HG02840 (cell line): ENCODE results near the gene BRSK2.

ENCODE experiments used
- ATAC-seq: cut with Tn5 transposase; IDR thresholded peaks from one replicate; pipeline ENCODE4 v1.9.1; 2021; ENCODE audit warnings: mild to moderate bottlenecking, moderate library complexity, moderate number of reproducible peaks; ENCODE audit not compliant: unreplicated experiment, low FRiP score

Gene BRSK2

DNA sequence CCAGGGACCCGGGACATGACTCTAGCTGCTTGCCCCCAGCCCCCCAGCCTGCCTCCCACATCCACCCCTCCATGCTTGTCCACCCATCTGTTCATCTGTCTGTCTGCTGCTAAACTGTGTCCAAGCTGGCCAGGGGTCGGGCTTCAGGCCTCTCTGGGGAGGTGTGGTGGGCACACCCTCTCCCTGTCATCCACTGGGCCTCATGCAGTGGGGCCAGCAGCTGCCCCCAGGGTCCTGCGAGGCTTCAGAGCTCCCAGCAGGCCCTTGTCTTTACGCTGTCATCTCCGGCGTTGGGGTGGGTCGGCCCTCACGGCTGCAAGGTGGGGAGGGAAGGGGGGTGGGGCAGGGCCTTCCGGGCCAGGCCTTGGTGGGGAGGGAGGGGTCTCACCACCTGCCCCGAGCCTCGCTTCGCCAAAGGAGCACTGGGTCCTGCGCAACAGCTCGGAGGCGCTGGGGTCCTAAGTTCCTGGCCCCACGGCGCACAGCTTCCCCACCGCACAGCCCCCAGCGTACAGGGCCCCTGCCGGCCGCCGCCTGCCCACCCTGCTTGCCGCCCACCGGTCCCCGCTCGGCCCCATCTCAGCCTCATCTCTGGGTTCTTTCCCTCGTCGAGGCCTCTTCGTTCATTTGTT is 70.1 kb downstream of the BRSK2 start:
- ATAC-seq, result no peak

DNA sequence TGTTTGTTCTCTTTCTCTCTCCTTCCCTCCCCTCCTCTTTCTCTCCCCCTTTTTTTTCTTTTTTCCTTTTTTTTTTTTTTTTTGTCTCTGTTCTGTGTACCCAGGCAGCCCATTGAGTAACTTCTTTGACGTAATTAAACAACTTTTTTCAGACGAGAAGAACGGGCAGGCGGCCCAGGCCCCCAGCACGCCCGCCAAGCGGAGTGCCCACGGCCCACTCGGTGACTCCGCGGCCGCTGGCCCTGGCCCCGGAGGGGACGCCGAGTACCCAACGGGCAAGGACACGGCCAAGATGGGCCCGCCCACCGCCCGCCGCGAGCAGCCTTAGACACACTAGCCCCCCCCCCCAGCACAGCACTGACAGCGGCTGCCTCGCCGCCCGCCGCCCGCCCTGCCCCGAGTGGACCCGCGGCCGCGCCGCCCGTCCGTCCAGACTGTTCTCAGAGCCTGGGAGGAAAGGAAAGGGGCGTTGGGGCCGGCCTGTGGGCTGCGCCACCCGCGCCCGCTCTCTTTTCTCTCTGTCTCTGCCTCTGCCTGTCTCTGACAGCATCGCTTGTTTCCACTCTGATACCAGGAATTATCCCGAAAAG is 70.8 kb downstream of the BRSK2 start:
- ATAC-seq, result no peak

DNA sequence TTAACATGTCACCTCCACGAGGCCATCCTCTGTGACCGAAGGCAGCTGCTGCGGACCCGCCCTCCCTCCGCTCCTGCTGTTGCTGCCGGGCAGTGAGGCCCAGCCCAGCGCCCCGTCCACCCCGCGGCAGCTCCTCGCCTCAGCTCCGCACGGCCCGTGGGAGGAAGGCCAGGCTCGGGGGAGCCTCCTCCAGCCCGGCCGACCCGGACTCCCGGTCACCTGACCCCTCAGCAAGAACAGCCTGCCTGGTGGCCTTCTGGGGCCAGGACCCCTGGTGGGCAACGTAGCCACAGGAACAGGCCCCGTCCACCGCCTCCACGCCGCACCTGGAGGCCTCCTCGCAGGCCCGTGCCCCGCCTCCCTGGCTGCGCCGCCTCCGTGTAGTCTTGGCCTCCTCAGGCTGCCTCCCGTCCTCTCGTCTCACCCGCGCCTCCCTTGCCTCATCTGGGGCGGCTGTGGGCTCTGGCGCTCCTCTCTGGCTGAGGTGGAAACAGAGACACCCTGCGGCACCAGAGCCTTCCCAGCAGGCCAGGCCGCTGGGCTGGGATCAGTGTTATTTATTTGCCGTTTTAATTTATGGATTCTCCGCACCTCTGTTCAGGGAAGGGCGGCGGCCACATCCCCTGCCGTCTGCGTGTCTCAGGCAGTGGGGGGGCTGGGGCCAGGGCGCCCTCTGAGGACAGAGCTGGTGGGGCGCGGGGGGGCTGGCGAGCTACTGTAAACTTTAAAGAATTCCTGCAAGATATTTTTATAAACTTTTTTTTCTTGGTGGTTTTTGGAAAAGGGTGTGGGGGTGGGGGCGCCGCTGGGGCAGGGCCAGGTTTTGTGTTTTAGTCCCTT is 71.5 kb downstream of the BRSK2 start:
- no peak for ATAC-seq

DNA sequence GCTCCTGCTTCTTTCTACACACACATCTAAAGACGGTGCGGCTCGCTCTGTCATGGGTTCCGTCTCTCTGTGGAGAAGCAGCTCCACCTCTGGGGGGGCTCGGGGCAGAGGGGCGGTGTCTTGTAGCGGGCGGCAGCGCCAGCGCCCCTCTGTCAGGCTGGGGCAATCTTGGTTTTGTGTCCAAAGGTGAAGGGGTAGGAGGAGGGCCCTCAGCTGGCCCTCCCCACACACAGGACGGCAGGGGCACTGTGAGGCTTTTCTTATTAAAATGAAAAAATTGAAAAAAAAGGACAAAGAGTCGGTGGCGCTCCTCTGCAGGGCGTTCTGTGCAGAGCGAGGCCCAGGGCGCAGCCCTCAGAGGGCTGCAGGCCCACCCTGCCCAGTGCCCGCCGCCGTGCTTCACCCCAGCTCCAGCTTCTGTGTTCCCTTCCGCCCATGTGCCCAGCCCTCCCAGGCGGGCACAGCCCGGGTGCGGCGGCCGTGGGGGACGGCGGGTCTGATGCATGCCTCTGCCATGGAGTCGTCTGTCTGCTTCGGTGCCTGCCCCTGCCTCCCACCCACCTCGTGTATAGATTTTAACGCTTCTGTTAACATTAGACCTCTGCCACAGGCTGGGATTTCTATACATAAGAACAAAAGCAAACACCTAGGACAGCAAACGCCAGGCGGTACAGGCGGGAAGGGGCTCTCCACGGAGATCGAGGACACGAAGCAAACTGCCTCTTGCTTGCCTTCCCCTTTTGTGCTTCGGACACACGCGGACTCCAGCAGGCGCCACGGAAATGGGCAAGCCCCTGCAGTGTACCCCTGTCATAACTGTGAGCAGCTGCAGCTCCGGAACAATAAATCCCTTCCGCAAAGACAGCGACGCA is 72.3 kb downstream of the BRSK2 start:
- no peak for ATAC-seq

DNA sequence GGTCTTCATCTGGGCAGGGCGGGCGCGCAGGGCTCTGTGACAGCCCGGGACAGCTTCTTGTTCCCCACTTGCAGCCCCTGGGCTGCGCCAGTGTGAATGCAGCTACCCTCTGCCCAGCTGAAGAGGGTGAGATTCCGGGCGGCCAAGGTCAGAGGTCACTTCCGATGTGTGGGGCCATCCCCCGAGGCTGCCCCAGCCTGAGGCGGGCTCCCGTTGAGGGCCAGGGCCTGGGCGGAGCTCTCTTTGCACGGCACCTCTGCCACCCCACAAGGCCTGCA is 72.9 kb downstream of the BRSK2 start:
- no peak for ATAC-seq

DNA sequence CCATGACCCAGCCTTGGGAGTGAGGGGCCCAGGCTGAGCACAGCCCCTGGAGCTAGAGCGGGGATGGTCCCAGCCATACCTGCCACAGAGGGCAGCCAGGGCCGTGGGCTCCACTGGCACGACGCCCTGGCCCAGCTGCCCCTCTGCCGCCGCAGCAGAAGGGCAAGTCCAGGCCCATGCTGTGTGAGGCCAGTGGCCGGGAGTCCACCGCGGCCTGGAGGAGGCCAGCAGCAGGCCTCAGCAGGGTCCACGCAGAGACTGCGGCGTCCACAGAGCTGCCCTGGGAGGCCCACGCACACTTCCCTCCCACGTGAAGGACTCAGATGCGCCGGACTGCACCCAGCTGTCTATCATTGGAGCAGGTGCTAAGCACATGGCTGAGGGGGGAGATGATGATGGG is 73.3 kb downstream of the BRSK2 start:
- no peak for ATAC-seq

DNA sequence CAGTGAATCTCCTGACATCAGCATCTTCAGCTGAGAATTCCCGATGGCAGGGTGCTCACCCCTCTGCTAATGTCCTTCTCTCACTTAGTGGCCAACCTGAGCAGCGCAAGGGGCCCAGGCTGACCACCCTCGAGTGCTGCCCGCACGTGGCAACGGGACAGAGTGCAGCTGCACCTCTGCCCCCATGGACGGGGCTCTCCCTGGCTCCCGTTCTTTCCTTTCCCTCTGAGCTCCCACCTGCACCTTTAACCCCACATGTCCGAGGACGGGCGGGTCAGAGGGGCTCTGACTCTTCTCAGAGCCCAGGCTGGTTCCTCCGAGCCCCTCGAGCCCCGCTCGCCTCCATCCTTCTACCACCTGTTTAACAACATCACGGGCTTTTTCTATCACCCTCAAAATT is 77.0 kb downstream of the BRSK2 start:
- no peak for ATAC-seq

DNA sequence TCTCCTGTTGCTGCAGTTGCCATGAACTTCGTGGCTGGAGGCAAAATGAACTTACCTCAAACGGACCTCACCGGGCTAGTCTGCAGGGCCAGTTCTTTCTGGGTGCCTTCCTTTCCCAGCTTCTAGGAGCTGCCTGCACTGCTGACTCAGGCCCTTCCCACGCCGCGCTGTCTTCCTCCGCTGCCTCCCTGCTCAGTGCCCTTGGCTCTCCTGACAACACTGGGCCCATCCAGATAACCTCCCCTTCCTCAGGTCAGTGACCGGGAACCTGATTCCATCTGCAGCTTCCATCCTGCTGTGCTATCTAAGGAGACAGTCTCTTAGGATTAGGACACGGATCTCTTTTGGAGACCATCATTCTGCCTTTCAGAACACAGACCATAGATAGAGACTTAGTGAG is 77.5 kb downstream of the BRSK2 start:
- no peak for ATAC-seq

DNA sequence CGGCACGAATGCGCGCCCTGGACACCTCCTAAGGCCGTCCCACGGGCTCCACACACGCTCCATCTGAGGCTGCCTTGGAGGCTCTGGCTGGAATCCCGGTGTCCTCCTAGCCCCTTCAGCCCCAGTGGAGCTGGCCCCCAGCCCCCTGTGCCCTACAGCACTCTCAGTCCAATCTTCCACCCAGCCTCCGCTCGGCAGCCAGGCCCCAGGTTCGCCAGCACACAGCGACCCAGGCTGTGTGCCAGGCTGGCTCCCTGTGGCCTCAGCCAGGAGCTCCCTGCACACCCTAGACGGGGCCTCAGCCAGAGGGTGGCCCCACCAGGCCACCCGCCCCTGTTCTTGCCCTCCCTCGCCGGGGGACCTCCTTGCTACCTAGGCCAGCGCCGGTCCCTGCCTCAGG is 78.3 kb downstream of the BRSK2 start:
- ATAC-seq, result no peak

DNA sequence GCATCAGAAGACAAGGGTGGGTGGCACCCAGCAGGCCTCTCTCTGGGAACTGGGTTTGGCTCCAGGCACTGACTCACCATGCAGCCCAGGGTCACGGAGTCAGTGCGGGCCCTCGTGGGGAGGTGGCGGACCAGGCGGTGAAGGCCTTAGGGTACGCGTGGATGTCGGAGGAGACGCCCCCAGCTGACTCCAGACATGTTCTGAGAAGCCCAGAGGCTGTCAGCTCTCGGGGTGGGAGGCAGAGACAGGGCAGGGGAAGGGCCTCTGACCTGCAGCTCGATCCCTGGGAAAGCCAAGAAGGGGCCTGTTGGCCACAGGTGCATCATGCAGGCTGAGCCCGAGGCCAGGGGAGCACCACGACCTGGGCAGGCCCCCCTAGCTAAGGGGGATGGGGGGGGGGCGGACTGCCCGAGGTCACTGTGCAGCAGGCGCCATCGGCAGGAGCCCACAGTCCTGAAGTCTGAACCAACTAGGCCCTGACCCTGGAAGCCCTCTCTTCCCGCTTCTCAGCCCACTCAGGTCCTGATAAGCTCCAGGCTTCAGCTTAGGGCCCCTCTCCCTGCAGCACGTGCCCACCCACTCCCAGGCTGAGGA is 78.8 kb downstream of the BRSK2 start:
- ATAC-seq, result no peak

DNA sequence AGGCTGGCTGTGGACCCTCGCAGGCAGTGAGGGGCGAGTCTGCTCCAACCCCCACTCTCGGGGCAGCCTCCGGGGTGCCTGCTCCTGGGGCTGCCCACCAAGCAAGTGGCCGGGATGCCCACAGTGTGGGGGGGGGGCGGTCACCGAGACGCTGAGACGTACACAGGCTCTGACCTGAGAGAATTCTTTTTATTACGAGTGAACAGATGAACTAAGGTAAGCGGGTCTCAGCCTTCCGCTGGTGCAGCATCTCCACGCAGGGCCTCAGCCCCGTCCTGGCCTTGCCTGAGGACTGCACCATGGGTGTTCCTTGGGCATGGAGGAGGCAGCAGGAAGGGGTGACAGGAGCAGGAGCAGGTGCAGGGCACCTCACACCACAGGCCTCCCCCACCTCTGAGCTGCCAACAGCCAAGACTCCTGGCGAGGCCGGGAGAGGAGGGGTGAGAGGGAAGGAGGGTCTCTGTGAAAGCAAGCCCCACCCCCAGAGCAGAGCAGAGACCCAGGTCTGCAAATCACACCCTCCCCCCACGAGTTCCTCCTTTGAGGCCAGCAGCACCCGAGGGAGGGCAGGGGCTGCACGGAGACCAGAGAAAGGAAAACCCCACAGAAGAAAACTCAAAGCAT is 79.7 kb downstream of the BRSK2 start:
- ATAC-seq, result no peak

DNA sequence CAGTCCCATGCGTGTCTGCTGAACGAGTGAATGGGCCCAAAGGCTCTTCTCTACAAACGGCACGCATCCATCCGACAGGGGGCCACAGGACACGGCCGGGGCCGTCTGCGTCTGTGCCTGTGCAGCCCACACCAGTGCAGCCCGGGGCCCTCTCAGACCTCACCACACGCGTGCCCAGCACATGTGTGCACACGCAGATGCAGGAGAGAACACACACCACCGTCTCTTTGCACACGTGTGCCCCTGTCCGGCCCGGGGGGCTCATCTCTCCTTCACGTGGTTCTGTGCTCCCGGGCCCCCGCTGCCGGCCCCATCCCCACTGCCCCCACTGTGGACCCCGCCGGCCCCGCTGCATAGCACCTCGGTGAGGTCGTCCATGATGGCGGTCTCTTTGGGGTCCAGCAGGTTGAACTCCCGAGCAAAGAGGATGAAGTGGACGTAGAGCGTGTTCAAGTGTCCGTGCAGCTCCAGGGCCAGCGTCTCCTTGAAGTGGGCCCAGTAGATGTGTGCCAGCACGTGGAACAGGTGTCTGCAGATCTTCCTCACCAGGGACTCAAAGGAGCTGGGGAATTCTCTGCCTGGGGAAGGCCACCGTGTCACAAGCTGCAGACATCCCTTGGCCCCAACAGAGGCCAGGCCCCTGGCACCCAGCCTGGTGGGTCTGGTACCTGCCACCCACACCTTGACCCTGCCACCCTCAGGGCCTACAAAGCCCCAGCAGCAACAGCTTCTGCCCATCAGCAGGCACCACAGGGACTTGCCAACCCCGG is 80.4 kb downstream of the BRSK2 start:
- no peak for ATAC-seq

DNA sequence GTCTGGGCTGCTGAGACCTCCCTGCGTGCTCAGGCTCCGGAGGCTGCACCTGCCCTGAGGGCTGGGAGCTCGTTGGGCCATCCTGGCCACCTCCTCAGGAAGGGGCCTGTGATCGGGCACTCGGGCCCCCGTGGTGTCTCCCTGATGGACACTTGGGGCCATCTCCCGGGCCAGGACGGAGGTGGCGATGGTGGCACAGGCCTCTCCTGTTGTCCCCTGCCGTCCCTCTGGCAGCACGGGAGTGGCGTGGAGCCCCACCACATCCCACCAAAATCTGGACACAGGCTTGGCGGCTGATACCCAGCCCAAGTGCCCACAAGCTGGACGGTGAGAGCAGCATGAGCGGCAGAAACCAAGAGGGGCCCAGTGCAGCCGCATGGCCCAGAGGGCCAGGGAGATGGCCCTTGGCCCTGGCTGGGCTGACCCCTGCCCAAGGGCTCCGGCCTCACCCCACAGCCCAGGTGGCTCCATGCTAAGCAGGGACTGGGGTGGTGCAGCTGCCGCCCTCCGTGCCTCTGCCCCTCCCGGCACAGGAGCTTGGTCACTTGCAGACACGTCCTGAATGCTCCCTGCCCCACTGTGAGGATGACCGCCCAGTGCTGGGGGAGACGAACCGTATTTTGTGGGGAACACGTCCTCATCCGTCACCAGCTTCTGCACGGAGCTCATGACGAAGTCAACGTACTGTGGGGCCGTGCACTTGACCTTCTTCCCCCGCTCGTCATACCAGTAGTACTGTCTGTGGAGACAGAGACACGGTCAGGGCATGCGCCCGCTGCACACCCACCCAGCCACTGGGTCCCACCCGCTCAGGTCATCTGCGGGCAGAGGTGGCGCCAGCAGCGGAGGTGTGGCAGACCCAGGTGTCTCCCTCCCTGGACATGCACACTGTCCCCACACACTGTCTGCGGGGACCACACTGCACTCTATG is 81.2 kb downstream of the BRSK2 start:
- no peak for ATAC-seq

DNA sequence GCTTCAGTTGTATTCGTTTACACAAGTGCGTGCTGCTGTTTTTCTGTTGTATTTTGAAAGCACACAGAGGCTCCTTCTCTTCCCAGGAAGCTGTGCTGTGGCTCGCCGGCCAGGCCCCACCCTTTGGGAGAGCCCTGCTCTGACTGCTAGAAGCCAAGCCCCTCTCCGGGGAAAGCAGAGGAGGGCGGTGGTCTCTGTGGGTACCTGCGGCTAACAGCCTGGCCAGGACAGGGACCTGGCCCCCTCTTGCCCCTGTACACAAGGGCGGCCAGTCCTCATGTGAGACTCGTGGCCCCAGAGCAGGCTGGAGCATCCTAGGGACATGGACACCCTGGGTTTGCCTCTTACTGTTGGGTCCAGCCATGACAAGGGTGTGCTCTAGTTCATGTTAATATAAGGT is 82.0 kb downstream of the BRSK2 start:
- ATAC-seq, result no peak

DNA sequence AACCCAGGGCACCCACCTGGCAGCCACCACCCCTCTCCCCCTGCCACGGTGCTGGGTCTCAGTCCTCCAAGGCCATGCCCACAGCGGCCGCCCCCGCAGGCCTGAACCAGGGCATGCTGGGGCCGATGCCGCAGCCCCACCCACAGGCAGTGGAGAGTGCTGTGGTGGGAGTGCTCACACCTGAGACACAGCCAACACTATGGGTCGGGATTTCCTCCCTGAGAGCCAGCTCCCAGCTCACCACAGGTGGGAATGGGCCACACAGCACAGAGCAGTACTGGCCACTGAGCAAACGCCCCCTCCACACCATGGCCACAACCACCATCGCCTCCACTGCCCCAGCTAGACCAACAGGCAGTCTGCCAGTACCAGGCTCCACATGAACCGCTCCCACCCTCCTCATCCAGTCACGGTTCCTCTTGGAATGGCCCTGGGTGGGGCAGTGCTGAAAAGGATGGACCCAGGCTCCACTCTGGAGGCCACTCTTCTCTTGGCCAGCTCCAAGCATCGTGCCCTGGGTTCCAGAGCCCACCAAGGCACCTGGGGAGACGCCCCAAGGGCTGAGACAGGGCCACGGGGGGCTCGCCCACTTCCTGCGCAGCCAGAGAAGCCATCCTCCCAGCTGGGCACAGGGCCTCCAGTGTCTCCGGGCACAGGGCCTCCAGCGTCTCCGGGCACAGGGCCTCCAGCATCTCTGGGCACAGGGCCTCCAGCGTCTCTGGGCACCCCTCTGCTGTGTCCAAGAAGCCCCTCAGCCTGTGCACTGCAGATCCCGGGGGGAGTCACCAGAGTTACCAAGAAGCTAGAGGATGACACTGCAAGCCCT is 82.7 kb downstream of the BRSK2 start:
- ATAC-seq, result no peak

DNA sequence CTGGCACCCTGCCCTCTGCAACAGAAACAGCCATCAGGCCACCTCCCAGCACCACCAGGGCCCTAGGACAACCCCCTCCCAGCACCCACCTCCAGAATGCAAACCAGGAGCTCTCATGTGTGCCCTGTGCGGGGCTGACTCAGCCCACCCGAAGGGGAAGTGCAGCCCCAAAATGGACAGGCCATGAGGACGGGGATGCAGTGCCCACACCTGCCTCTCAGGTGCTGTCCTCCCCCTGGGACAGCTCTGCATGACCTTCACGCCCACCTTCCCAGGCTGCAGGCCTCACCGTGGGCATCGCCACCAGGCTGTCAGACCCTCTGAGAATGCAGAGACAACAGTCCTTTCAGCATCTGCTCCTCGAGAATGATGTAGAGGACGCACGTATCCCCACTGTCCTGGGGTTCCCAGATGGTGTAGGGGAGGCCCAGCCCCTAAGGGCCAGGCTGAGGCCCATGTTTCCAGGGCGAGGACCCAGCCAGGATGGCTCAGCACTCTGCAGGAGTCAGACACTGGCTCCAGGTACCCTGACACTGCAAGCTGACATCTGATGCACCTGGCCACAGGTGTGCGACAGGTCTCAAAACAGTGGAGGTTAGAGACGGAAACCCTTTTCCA is 83.4 kb downstream of the BRSK2 start:
- no peak for ATAC-seq

DNA sequence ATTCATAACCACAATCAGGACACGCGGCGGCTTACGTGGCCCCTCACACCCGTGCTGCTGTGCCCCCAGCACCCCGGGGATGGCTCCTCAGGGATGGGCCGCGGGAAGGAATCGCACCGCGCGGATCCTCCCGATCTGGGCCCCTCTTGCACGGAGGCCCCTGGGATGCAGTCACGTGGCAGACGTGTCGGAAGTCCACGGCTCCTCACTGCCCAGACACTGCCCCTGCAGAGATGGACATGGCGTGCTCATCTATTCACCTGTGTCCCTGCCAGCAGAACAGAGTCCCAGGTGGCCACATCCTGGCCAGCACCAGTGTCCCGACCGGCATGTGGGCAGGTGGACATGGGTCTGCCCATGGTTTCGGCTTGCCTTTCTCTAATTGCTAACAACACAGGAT is 84.1 kb downstream of the BRSK2 start:
- no peak for ATAC-seq
